Measurements from ENCODE around the gene LYPD4. TPM values are rescaled to one million over a fixed set of nuclear protein-coding genes. Genes with fewer than 3 reads are reported as not detected.

The LYPD4 gene
- polyA plus RNA-seq, 1 donor (not counting 4 experiments of a cell fraction or from before 2014, with no cell fraction given): not detected

- H2AFZ ChIP-seq (ENCODE audit: control insufficient read depth, low read length): no peak overlapping the region
- no peak for TF ChIP-seq EZH2 (IDR thresholded peaks at IDR 0.05; ENCODE audit: low read length)
- no peak for TF ChIP-seq CTCF (optimal IDR thresholded peaks at IDR 0.05 in 1 of 3, IDR thresholded peaks at IDR 0.05 in 1 of 3, conservative IDR thresholded peaks at IDR 0.05 in 1 of 3; ENCODE audit: extremely low read depth in 1 of 3, insufficient read depth in 2 of 3, low read length in 3 of 3)
- H3K79me2 ChIP-seq (ENCODE audit: control insufficient read depth, insufficient read depth, low read length): no peaks in the 10 kb centered on the region
- no peaks in the 10 kb centered on the region for H3K9me3 ChIP-seq (ENCODE audit: control insufficient read depth, low read depth, low read length)
- H3K27me3 ChIP-seq (ENCODE audit: control insufficient read depth, extremely low read depth, insufficient read depth, low read length): peaks cover 6% of the 10 kb centered on the region
- H3K9ac ChIP-seq (ENCODE audit: control insufficient read depth, extremely low read depth, insufficient read depth, low read length): no peak overlapping the region
- H3K36me3 ChIP-seq (ENCODE audit: control insufficient read depth in 2 of 2, extremely low read depth in 1 of 2, insufficient read depth in 2 of 2, low read length in 2 of 2): no peaks in the 10 kb centered on the region
- no peak overlapping the region for H3K4me3 ChIP-seq (ENCODE audit: control insufficient read depth in 2 of 3, extremely low read depth in 1 of 3, insufficient read depth in 2 of 3, low read depth in 1 of 3, low read length in 3 of 3)
- no peak overlapping the region for H3K4me2 ChIP-seq (ENCODE audit: control insufficient read depth, extremely low read depth, insufficient read depth, low read depth, low read length)
- DNase-seq (ENCODE audit: low read depth, low spot score) (no peak), FAIRE-seq (no peak)
- H3K9me1 ChIP-seq (ENCODE audit: control insufficient read depth, extremely low read depth, insufficient read depth, low read length): no peaks in the 10 kb centered on the region
- no peaks in the 10 kb centered on the region for H4K20me1 ChIP-seq (ENCODE audit: control insufficient read depth, extremely low read depth, insufficient read depth, low read length)
- H3K4me1 ChIP-seq (ENCODE audit: control insufficient read depth, extremely low read depth, insufficient read depth, low read length): no peaks in the 10 kb centered on the region
- dilution Hi-C loops (cut with MboI; ENCODE audit: extremely low pct_ligation_motif_present, low sequenced_read_pairs): no loop called here
- no peak overlapping the region for H3K27ac ChIP-seq (ENCODE audit: control insufficient read depth, insufficient read depth, low read length)
Observed at GRCh38 chr19:41810301-41810700, 34.2 kb downstream of the LYPD4 start.

DNA sequence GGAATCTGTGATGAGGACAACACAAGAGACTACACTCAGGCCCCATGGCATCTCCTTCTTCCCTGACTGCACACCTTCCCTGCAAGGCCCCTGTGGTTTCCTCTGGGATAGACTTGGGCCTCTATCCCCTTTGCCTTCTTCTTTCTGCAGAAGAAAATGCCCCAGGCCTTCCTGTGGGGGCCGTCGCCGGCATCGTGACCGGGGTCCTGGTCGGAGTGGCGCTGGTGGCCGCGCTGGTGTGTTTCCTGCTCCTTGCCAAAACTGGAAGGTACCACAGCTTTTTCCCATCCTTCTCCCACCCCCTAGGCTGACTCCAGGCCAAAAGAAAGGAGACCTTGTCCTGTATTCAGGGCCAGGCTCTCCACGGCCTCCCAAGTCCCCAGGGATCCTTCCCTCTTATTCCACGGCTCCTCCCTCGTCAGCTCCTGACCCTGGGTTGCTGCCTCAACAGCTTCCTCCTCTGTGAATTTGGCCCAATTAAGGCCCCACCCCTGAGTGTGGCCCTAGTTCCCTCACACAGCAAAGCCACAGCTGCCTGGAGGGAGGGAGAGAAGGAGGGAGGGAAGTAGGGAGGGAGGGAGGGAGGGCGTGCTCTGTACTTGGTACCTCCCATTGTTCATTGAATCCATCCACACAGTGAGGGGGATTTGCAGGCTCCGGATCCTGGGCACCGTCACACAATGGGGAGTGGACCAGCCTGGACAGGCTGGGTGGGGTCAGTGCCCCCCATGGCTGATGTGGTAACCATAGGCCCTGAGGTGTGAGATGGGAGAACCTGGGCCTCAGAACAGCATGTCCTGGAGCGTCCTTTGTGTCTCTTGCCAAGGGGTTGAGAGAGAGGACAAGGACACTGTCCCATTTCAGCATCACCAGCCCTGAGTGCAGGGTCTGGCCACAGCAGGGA lies 35.6 kb downstream of the LYPD4 start:
- Histone ChIP-seq H2AFZ (ENCODE audit: control insufficient read depth, low read length) (no peak overlapping the region), H3K27ac (ENCODE audit: control insufficient read depth, insufficient read depth, low read length) (no peak overlapping the region), H3K79me2 (ENCODE audit: control insufficient read depth, insufficient read depth, low read length) (no peaks in the 10 kb centered on the region), H3K9ac (ENCODE audit: control insufficient read depth, extremely low read depth, insufficient read depth, low read length) (no peak overlapping the region), H3K4me3 (ENCODE audit: control insufficient read depth in 2 of 3, extremely low read depth in 1 of 3, insufficient read depth in 2 of 3, low read depth in 1 of 3, low read length in 3 of 3) (no peak overlapping the region), H3K27me3 (ENCODE audit: control insufficient read depth, extremely low read depth, insufficient read depth, low read length) (peaks cover 6% of the 10 kb centered on the region), H3K9me1 (ENCODE audit: control insufficient read depth, extremely low read depth, insufficient read depth, low read length) (no peaks in the 10 kb centered on the region), H3K4me1 (ENCODE audit: control insufficient read depth, extremely low read depth, insufficient read depth, low read length) (no peaks in the 10 kb centered on the region), H3K9me3 (ENCODE audit: control insufficient read depth, low read depth, low read length) (no peaks in the 10 kb centered on the region), H3K4me2 (ENCODE audit: control insufficient read depth, extremely low read depth, insufficient read depth, low read depth, low read length) (no peak overlapping the region), H4K20me1 (ENCODE audit: control insufficient read depth, extremely low read depth, insufficient read depth, low read length) (no peaks in the 10 kb centered on the region), H3K36me3 (ENCODE audit: control insufficient read depth in 2 of 2, extremely low read depth in 1 of 2, insufficient read depth in 2 of 2, low read length in 2 of 2) (no peaks in the 10 kb centered on the region)
- DNase-seq (ENCODE audit: low read depth, low spot score) (no peak), FAIRE-seq (no peak)
- TF ChIP-seq EZH2 (IDR thresholded peaks at IDR 0.05; ENCODE audit: low read length) (no peak), CTCF (optimal IDR thresholded peaks at IDR 0.05 in 1 of 3, IDR thresholded peaks at IDR 0.05 in 1 of 3, conservative IDR thresholded peaks at IDR 0.05 in 1 of 3; ENCODE audit: extremely low read depth in 1 of 3, insufficient read depth in 2 of 3, low read length in 3 of 3) (no peak)
- dilution Hi-C loops (cut with MboI; ENCODE audit: extremely low pct_ligation_motif_present, low sequenced_read_pairs): no loop called here
